ENCODE results near the gene CHST3. TPM values are rescaled to one million over a fixed set of nuclear protein-coding genes. Genes with fewer than 3 reads are reported as not detected.
"Not testable (repeated sequence)": the region's sequence is repeated elsewhere in the genome, so short reads cannot be mapped to it uniquely, and the experiment has no call there.

CHST3 gene
- total RNA-seq, 1 experiment from 2014 or later: 44.6 TPM

DNA sequence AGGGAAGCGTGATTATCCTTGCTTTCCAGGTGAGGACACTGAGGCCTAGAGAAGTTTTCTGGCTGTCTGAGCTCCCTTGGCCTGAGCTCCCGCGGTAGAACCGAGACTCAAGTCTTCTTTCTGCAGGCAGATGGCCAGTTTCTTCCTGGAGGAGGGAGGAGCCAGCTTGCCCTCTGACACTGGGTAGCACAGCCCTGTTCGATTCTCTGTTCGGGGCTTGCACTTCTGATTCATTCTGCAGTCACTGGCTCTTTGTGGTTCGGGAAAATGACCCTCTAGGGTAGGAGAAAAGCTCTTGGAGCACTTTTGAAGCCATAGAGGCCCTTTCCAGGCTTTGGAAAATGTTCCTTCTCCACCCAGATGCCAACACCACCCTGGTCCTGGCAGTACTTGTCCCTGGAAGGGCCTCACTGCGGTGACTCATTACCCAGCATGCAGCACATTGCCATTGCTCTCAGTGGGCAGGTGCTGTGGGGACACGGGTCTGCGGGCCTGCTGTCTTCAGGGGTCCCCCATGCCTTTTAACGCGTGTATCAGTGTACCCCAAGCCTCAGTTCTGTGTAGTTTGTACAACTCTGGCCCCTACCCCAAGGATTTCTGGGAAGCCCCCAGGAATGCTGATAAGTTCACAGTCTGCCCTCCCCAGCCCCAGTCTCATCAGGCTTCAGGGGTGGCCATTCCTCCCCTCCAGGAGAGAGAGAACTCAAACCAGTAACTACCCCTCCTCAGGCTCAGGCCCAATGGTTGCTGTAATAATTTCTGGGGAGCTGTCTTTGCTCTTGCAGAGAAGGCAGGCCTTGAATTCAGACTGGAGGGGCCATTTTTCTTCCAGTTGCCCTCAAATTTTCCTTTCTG is 11.9 kb downstream of the CHST3 start:
- POLR2A ChIA-PET: interaction anchor here (0.5 kb wide), 1 partner anchor 93 kb away, joined by 8 read pairs; no protein-coding TSS in a partner anchor
- CTCF ChIA-PET: interaction anchor here (0.7 kb wide), 1 partner anchor 105 kb away, joined by 3 read pairs; no protein-coding TSS in a partner anchor
- Histone ChIP-seq H3K4me1 (ENCODE audit: control insufficient read depth, insufficient read depth, low read length) (peaks cover 96% of the 10 kb centered on the region), H3K36me3 (ENCODE audit: control insufficient read depth, insufficient read depth, low read length) (no peaks in the 10 kb centered on the region), H3K9me3 (ENCODE audit: control insufficient read depth, insufficient read depth, low read depth, low read length) (no peaks in the 10 kb centered on the region), H3K27ac (ENCODE audit: low read length) (peak overlapping the region; percentile 79), H3K4me3 (ENCODE audit: low read depth in 2 of 2, low read length in 2 of 2) (peak overlapping the region in 1 of 2 experiments; percentile 28; a peak in 2 of 4 replicates), H3K27me3 (ENCODE audit: control insufficient read depth, insufficient read depth, low read length) (no peaks in the 10 kb centered on the region)
- ATAC-seq (peak; percentile 68), DNase-seq (ENCODE audit: low read depth, low spot score) (peak; percentile 55)
- BruUV-seq (replicated peaks): no TSS peak
- 0 out of 2 replicates have a peak, but pooled peaks have one; percentile 39 for TF ChIP-seq POLR2AphosphoS5 (IDR thresholded peaks at IDR 0.05; ENCODE audit: low read depth, low read length)
- no peak for TF ChIP-seq SIN3A (IDR thresholded peaks at IDR 0.05; ENCODE audit: borderline replicate concordance, insufficient read depth, low read depth, low read length)
- in situ Hi-C loops (cut with HindIII; ENCODE audit: low pct_unique_long_range_greater_than_20kb, low sequenced_read_pairs) (no loop called here), intact Hi-C loops (cut with micrococcal nuclease; ENCODE audit: unreplicated experiment) (loop anchor here (5.0 kb wide), 1 partner anchor 71 kb away; no protein-coding TSS in a partner anchor)

DNA sequence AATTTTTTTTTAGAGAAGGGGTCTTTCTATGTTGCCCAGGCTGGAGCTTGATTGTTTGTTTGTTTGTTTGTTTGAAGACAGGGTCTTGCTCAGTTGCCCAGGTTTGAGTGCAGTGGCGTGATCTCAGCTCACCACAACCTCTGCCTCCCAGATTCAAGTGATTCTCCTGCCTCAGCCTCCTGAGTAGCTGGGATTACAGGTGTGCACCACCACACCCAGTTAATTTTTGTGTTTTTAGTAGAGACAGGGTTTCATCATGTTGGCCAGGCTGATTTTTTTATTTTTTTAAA is 13.4 kb downstream of the CHST3 start:
- ATAC-seq; H3K9me3 ChIP-seq (ENCODE audit: control insufficient read depth, insufficient read depth, low read depth, low read length); H3K36me3 ChIP-seq (ENCODE audit: control insufficient read depth, insufficient read depth, low read length); BruUV-seq (replicated peaks); in situ Hi-C loops (cut with HindIII; ENCODE audit: low pct_unique_long_range_greater_than_20kb, low sequenced_read_pairs); DNase-seq (ENCODE audit: low read depth, low spot score); H3K4me3 ChIP-seq (ENCODE audit: low read depth in 2 of 2, low read length in 2 of 2); POLR2A ChIA-PET; H3K27me3 ChIP-seq (ENCODE audit: control insufficient read depth, insufficient read depth, low read length): not testable (repeated sequence)
- peaks cover 88% of the 10 kb centered on the region for H3K4me1 ChIP-seq (ENCODE audit: control insufficient read depth, insufficient read depth, low read length)
- CTCF ChIA-PET: interaction anchor here (0.7 kb wide), 1 partner anchor 71 kb away, joined by 5 read pairs; no protein-coding TSS in a partner anchor
- H3K27ac ChIP-seq (ENCODE audit: low read length): 0 out of 2 replicates have a peak overlapping the region, but pooled peaks have one; percentile 3
- intact Hi-C loops (cut with micrococcal nuclease; ENCODE audit: unreplicated experiment): loop anchor here (5.0 kb wide), 1 partner anchor 70 kb away; no protein-coding TSS in a partner anchor

DNA sequence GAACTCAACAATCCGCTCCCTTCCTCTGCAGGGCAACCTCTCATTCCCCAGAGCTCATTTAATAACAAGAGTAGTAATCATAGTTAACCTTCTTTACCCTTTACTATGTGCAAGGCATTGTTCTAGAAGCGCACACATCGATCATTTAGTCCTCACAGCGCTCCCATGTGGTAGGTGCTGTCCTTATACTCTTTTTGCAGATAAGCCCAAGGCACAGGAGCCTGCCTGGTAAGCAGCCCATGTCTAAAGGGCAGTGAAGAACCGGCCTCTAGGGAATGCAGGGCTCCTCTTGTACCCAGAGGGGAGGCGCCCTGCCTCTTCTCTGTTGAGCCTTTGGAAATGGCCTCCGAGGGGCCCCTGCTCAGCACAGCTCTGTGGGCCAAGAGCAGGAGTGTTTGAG is 14.3 kb downstream of the CHST3 start:
- no peak overlapping the region for H3K27ac ChIP-seq (ENCODE audit: low read length)
- intact Hi-C loops (cut with micrococcal nuclease; ENCODE audit: unreplicated experiment) (loop anchor here (5.0 kb wide), 1 partner anchor 69 kb away; no protein-coding TSS in a partner anchor), in situ Hi-C loops (cut with HindIII; ENCODE audit: low pct_unique_long_range_greater_than_20kb, low sequenced_read_pairs) (no loop called here)
- no peaks in the 10 kb centered on the region for H3K9me3 ChIP-seq (ENCODE audit: control insufficient read depth, insufficient read depth, low read depth, low read length)
- ChIA-PET CTCF (interaction anchor here (0.5 kb wide), 1 partner anchor 99 kb away, joined by 5 read pairs; no protein-coding TSS in a partner anchor), POLR2A (interaction anchor here (0.6 kb wide), 1 partner anchor 189 kb away, joined by 3 read pairs; no protein-coding TSS in a partner anchor)
- peaks cover 79% of the 10 kb centered on the region for H3K4me1 ChIP-seq (ENCODE audit: control insufficient read depth, insufficient read depth, low read length)
- H3K27me3 ChIP-seq (ENCODE audit: control insufficient read depth, insufficient read depth, low read length): no peaks in the 10 kb centered on the region
- no peaks in the 10 kb centered on the region for H3K36me3 ChIP-seq (ENCODE audit: control insufficient read depth, insufficient read depth, low read length)
- DNase-seq (ENCODE audit: low read depth, low spot score) (no peak), ATAC-seq (no peak)
- no peak overlapping the region for H3K4me3 ChIP-seq (ENCODE audit: low read depth in 2 of 2, low read length in 2 of 2)
- no TSS peak for BruUV-seq (replicated peaks)
- TF ChIP-seq TCF7L2 (IDR thresholded peaks at IDR 0.05; ENCODE audit: low read depth, low read length) (no peak), POLR2AphosphoS5 (IDR thresholded peaks at IDR 0.05; ENCODE audit: low read depth, low read length) (no peak)

DNA sequence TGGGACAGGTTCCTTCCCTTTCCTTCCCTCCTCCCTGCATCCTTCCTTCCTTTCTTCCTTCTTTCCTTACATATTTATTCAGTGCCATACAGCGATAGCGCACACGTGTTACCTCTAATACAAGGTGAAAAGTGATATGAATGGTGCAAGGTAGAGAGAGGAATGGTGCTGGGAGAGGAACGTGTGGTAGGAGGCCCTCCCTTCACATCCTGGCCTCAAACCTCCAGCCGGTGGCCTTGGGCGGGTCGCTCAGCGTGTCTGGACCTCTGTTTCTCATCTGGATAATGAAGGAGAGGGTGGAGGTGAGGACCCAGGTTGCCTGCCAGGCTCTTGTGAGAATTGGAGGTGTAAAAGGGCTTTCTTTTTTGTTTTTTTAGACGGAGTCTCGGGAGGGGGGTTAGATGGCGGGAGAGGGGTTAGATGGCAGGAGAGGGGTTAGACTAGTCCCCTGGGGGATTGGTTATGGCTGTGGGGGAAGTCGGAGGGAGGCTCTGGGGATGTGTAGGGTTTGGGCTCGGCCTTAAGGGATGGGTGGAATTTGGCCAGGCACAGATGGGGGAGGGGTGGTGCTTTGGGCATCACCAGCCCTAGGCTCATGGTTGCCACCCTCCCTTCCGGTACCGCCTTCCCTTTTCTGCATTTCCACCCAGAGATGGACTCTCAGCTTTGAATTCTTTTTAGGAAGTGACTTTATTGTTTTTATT is 14.9 kb downstream of the CHST3 start:
- Histone ChIP-seq H3K4me1 (ENCODE audit: control insufficient read depth, insufficient read depth, low read length) (peaks cover 73% of the 10 kb centered on the region), H3K27ac (ENCODE audit: low read length) (no peak overlapping the region), H3K4me3 (ENCODE audit: low read depth in 2 of 2, low read length in 2 of 2) (no peak overlapping the region), H3K27me3 (ENCODE audit: control insufficient read depth, insufficient read depth, low read length) (no peaks in the 10 kb centered on the region), H3K36me3 (ENCODE audit: control insufficient read depth, insufficient read depth, low read length) (no peaks in the 10 kb centered on the region), H3K9me3 (ENCODE audit: control insufficient read depth, insufficient read depth, low read depth, low read length) (no peaks in the 10 kb centered on the region)
- in situ Hi-C loops (cut with HindIII; ENCODE audit: low pct_unique_long_range_greater_than_20kb, low sequenced_read_pairs): no loop called here
- ChIA-PET CTCF (no interaction called here), POLR2A (no interaction called here)
- intact Hi-C loops (cut with micrococcal nuclease; ENCODE audit: unreplicated experiment): loop anchor here (5.0 kb wide), 1 partner anchor 68 kb away; no protein-coding TSS in a partner anchor
- TF ChIP-seq TCF7L2 (IDR thresholded peaks at IDR 0.05; ENCODE audit: low read depth, low read length): no peak
- TF ChIP-seq POLR2AphosphoS5 (IDR thresholded peaks at IDR 0.05; ENCODE audit: low read depth, low read length): no peak
- no TSS peak for BruUV-seq (replicated peaks)
- no peak for DNase-seq (ENCODE audit: low read depth, low spot score)
- ATAC-seq: no peak

All from Panc1 (cell line).